ENCODE results near the gene CT83. TPM values are rescaled to one million over a fixed set of nuclear protein-coding genes. Genes with fewer than 3 reads are reported as not detected.

Gene CT83
- total RNA-seq, 1 experiment from 2014 or later, result not detected

Other genes starting within 250 kb of the CT83 start
- not detected in 2 replicates for gene SLC6A14, start 26.4 kb downstream of the CT83 start, total RNA-seq (2014; rRNA removed; shearing (Covaris generic))

All from SJSA1 (cell line).